Vagina (tissue), 2 donors: ENCODE measurements around the gene SH3TC2.

Experiments
- CTCF ChIP-seq, 3 experiments: fragments of 450-650 bp in 2 of 3; fragments of 200-600 bp in 1 of 3; sonication (generic) in 1 of 3; IDR thresholded peaks; one replicate each; pipeline ENCODE4 v1.5.1; 2017 to 2019; ENCODE audit warnings: antibody characterized with exemption in 3 of 3, mild to moderate bottlenecking in 2 of 3, moderate library complexity in 2 of 3
- POLR2A ChIP-seq, 2 donors: fragments of 450-650 bp; IDR thresholded peaks; one replicate each; pipeline ENCODE4 v1.6.1; 2017; ENCODE audit warnings: antibody characterized with exemption in 2 of 2, mild to moderate bottlenecking in 2 of 2, moderate library complexity in 2 of 2
- POLR2AphosphoS5 ChIP-seq, 2 donors: sonication (generic); formaldehyde crosslinking; IDR thresholded peaks; one replicate each; pipeline ENCODE4 v1.9.0; 2017; ENCODE audit warnings: antibody characterized with exemption in 2 of 2, mild to moderate bottlenecking in 2 of 2, low read depth in 1 of 2; ENCODE audit not compliant: insufficient read depth in 1 of 2

GRCh38 chr5:149022200-149022599 is 40.7 kb downstream of the SH3TC2 start:
- no peak for TF ChIP-seq CTCF (IDR thresholded peaks at IDR 0.05)
- no peak for TF ChIP-seq POLR2AphosphoS5 (IDR thresholded peaks at IDR 0.05; ENCODE audit: insufficient read depth in 1 of 2, low read depth in 1 of 2)
- TF ChIP-seq POLR2A (IDR thresholded peaks at IDR 0.05) = no peak
